Endodermal cell (in vitro differentiated cells): ENCODE results near the gene MAP3K4. TPM values are rescaled to one million over a fixed set of nuclear protein-coding genes. Genes with fewer than 3 reads are reported as not detected.

Experiments used
- DNase-seq: peaks from one replicate; pipeline ENCODE4 v3.0.0-alpha.2; 2017
- H3K27ac ChIP-seq: 2 replicates; pipeline ENCODE4 v1.5.1; 2013; ENCODE audit warnings: mild to moderate bottlenecking, low read depth, low read length, moderate library complexity
- H3K27me3 ChIP-seq: 2 replicates; pipeline ENCODE4 v1.6.1; 2013; ENCODE audit warnings: mild to moderate bottlenecking, low read length, moderate library complexity; ENCODE audit not compliant: insufficient read depth, control insufficient read depth, poor library complexity, severe bottlenecking
- H3K36me3 ChIP-seq: 2 replicates; pipeline ENCODE4 v1.7.0; 2013; ENCODE audit warnings: mild to moderate bottlenecking, low read length, moderate library complexity; ENCODE audit not compliant: control insufficient read depth, insufficient read depth
- H3K4me1 ChIP-seq: one replicate; pipeline ENCODE4 v1.7.0; 2013; ENCODE audit warnings: low read length; ENCODE audit not compliant: control insufficient read depth, insufficient read depth
- H3K4me3 ChIP-seq: 2 replicates; pipeline ENCODE4 v1.5.1; 2013; ENCODE audit warnings: mild to moderate bottlenecking, low read length, moderate library complexity
- H3K9ac ChIP-seq: 2 replicates; pipeline ENCODE4 v1.6.1; 2013; ENCODE audit warnings: mild to moderate bottlenecking, low read length, moderate library complexity; ENCODE audit not compliant: poor library complexity, severe bottlenecking; ENCODE audit errors: extremely low read depth
- H3K9me3 ChIP-seq: 2 replicates; pipeline ENCODE4 v1.6.1; 2013; ENCODE audit warnings: mild to moderate bottlenecking, low read length, moderate library complexity; ENCODE audit not compliant: control insufficient read depth
- H3K27ac Mint-ChIP-seq: 2 replicates; pipeline ENCODE4 v1.8.0; 2020; ENCODE audit warnings: mixed read lengths
- H3K27me3 Mint-ChIP-seq: 2 replicates; pipeline ENCODE4 v1.8.0; 2021; ENCODE audit warnings: mild to moderate bottlenecking, mixed read lengths; ENCODE audit not compliant: insufficient read depth
- H3K36me3 Mint-ChIP-seq: 2 replicates; pipeline ENCODE4 v1.8.0; 2020; ENCODE audit warnings: low read depth, mixed read lengths
- H3K4me1 Mint-ChIP-seq: 2 replicates; pipeline ENCODE4 v1.8.0; 2020; ENCODE audit warnings: mixed read lengths
- H3K4me3 Mint-ChIP-seq: 2 replicates; pipeline ENCODE4 v1.8.0; 2020; ENCODE audit warnings: mild to moderate bottlenecking, moderate library complexity, mixed read lengths
- H3K9me3 Mint-ChIP-seq: 2 replicates; pipeline ENCODE4 v1.8.0; 2020; ENCODE audit warnings: mild to moderate bottlenecking, mixed read lengths
- WGBS, 2 experiments: methylation state at CpG; one replicate each; pipeline versions ENCODE4 v1.1.5 to v1.1.7; 2013; ENCODE audit warnings: missing lambda C conversion rate in 2 of 2, mixed read lengths in 1 of 2; ENCODE audit not compliant: insufficient coverage in 1 of 2, insufficient read length in 1 of 2; 5-methylcytosine and 5-hydroxymethylcytosine counted together
- total RNA-seq, 2 donors: library from RNA; stranded (reverse); fragmentation: NEBNext Ultra II Directional in 1 of 2; extraction: Animal tissue kit (Norgen Biotek cat#: 25700) in 1 of 2; gene quantifications; 2 replicates in 1 of 2; 3 replicates in 1 of 2; pipeline ENCODE4 v1.2.1, GENCODE V29; 2021
- TF ChIP-seq, protein P1 (sequence below): fragments of 200-600 bp; sonication (generic); conservative IDR thresholded peaks from 2 replicates; pipeline ENCODE4 v1.5.0; 2021; ENCODE audit warnings: antibody characterized with exemption, mild to moderate bottlenecking

MAP3K4 gene
- total RNA-seq, 2 donors from 2014 or later: 82.8 to 105 TPM

DNA sequence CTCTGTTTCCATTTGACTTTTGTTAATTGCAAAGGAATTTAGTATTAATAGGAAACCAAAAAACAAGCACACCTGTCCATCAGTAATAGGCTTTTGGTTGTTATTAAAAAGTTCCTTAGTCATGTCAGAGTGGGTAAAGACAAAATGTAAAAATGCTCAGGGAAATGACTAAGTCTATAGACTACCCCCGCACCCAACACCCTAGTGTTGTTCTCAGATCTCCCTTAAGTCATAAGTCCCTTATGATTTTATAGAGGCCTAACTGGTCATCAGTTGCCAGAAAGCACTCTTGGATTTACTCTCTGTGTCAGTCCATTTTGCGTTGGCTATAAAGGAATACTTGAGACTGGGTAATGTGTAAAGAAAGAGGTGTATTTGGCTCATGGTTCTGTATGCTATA lies 52.8 kb downstream of the MAP3K4 start:
- H3K27me3 Mint-ChIP-seq: no peaks in the 10 kb centered on the region
- Histone ChIP-seq H3K27ac (no peak overlapping the region), H3K36me3 (peaks cover 71% of the 10 kb centered on the region), H3K9ac (no peak overlapping the region), H3K4me3 (no peak overlapping the region), H3K27me3 (no peaks in the 10 kb centered on the region), H3K4me1 (no peaks in the 10 kb centered on the region), H3K9me3 (no peaks in the 10 kb centered on the region)
- no peak for DNase-seq
- H3K9me3 Mint-ChIP-seq: no peaks in the 10 kb centered on the region
- no peak overlapping the region for H3K4me3 Mint-ChIP-seq
- TF ChIP-seq, protein P1, sequence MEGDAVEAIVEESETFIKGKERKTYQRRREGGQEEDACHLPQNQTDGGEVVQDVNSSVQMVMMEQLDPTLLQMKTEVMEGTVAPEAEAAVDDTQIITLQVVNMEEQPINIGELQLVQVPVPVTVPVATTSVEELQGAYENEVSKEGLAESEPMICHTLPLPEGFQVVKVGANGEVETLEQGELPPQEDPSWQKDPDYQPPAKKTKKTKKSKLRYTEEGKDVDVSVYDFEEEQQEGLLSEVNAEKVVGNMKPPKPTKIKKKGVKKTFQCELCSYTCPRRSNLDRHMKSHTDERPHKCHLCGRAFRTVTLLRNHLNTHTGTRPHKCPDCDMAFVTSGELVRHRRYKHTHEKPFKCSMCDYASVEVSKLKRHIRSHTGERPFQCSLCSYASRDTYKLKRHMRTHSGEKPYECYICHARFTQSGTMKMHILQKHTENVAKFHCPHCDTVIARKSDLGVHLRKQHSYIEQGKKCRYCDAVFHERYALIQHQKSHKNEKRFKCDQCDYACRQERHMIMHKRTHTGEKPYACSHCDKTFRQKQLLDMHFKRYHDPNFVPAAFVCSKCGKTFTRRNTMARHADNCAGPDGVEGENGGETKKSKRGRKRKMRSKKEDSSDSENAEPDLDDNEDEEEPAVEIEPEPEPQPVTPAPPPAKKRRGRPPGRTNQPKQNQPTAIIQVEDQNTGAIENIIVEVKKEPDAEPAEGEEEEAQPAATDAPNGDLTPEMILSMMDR: no peak
- 89 to 93% methylated on average over 1 to 2 of the region's 2 CpGs for WGBS, 2 experiments
- peaks cover 42% of the 10 kb centered on the region for H3K36me3 Mint-ChIP-seq
- H3K4me1 Mint-ChIP-seq: no peaks in the 10 kb centered on the region
- H3K27ac Mint-ChIP-seq: no peak overlapping the region

DNA sequence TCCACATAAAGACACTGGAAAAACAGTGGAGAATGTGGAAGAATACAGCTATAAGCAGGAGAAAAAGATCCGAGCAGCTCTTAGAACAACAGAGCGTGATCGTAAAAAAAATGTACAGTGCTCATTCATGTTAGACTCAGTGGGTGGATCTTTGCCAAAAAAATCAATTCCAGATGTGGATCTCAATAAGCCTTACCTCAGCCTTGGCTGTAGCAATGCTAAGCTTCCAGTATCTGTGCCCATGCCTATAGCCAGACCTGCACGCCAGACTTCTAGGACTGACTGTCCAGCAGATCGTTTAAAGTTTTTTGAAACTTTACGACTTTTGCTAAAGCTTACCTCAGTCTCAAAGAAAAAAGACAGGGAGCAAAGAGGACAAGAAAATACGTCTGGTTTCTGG lies 57.1 kb downstream of the MAP3K4 start:
- TF ChIP-seq, protein P1: no peak
- H3K27me3 Mint-ChIP-seq: no peaks in the 10 kb centered on the region
- no peak overlapping the region for H3K27ac Mint-ChIP-seq
- no peaks in the 10 kb centered on the region for H3K4me1 Mint-ChIP-seq
- Histone ChIP-seq H3K4me1 (no peaks in the 10 kb centered on the region), H3K27ac (no peak overlapping the region), H3K36me3 (peaks cover 44% of the 10 kb centered on the region), H3K4me3 (no peak overlapping the region), H3K9me3 (no peaks in the 10 kb centered on the region), H3K27me3 (no peaks in the 10 kb centered on the region), H3K9ac (no peak overlapping the region)
- H3K36me3 Mint-ChIP-seq: peaks cover 56% of the 10 kb centered on the region
- WGBS, 2 experiments: 82 to 84% methylated on average over 7 of the region's 7 CpGs
- no peak for DNase-seq
- no peak overlapping the region for H3K4me3 Mint-ChIP-seq
- H3K9me3 Mint-ChIP-seq: no peaks in the 10 kb centered on the region

DNA sequence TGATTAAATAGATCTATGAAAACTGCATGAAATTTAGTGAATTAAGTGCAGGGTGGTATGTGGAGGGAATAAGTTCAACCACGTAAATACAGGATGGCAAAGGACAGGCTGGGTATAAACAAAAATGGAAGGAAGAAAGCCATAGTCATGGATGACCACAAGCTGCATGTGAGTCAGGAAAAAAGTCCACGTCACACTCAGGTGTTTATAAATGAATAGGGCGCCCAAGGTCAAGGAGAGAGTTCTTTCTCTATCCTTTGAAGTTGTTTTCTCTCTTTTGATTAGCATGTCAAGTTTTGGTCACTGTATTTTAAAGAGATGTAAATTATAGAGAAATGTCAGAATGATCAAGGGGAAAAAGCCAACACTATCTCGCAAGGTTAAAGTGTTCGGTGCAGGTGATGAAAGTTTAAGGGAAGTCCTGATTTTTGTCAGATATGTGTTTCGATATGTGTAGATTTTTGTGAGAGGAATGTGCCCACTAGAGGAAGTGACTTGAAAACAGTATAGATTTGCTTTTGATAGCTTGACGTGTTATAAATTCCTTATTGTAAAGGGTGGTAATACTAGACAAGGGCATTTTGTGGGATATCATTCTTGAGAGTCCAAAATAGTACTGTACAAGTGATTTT lies 58.7 kb downstream of the MAP3K4 start:
- Mint-ChIP-seq H3K4me3 (no peak overlapping the region), H3K27ac (no peak overlapping the region), H3K27me3 (no peaks in the 10 kb centered on the region), H3K36me3 (peaks cover 52% of the 10 kb centered on the region), H3K4me1 (no peaks in the 10 kb centered on the region), H3K9me3 (no peaks in the 10 kb centered on the region)
- H3K27ac ChIP-seq: no peak overlapping the region
- WGBS, 2 experiments: 96 to 99% methylated on average over 7 of the region's 7 CpGs
- peaks cover 34% of the 10 kb centered on the region for H3K36me3 ChIP-seq
- no peak overlapping the region for H3K4me3 ChIP-seq
- no peaks in the 10 kb centered on the region for H3K9me3 ChIP-seq
- TF ChIP-seq, protein P1: no peak
- DNase-seq: no peak
- H3K9ac ChIP-seq: no peak overlapping the region
- no peaks in the 10 kb centered on the region for H3K4me1 ChIP-seq
- H3K27me3 ChIP-seq: no peaks in the 10 kb centered on the region
